Urinary bladder (tissue), 4 donors: ENCODE results near the gene DPP3. TPM values are rescaled to one million over a fixed set of nuclear protein-coding genes. Genes with fewer than 3 reads are reported as not detected.
"Not testable (repeated sequence)": the region's sequence is repeated elsewhere in the genome, so short reads cannot be mapped to it uniquely, and the experiment has no call there.

Experiments used
- DNase-seq: peaks from one replicate; pipeline ENCODE4 v3.0.0-alpha.2; 2015; ENCODE audit errors: extremely low spot score
- H3K27ac ChIP-seq: one replicate; pipeline ENCODE4 v1.5.1; 2013; ENCODE audit warnings: low read depth, mild to moderate bottlenecking, moderate library complexity
- H3K36me3 ChIP-seq: one replicate; pipeline ENCODE4 v1.6.1; 2013; ENCODE audit warnings: mild to moderate bottlenecking, moderate library complexity; ENCODE audit not compliant: insufficient read depth
- H3K4me1 ChIP-seq: one replicate; pipeline ENCODE4 v1.6.1; 2013; ENCODE audit warnings: mild to moderate bottlenecking, moderate library complexity; ENCODE audit not compliant: insufficient read depth
- H3K4me3 ChIP-seq: one replicate; pipeline ENCODE4 v1.5.1; 2013; ENCODE audit warnings: low read depth, low read length
- WGBS: extraction: QIAGEN DNeasy Blood & Tissue Kit; methylation state at CpG from one replicate; pipeline ENCODE4 v1.1.7; 2013; 5-methylcytosine and 5-hydroxymethylcytosine counted together
- polyA plus RNA-seq: library from polyadenylated mRNA; stranded (reverse); fragments of 200-250 nt; gene quantifications from one replicate; pipeline ENCODE4 v1.2.3, GENCODE V29; 2013
- total RNA-seq: library from RNA; depleted of rRNA; stranded (reverse); fragments of >200 nt; gene quantifications from one replicate; pipeline ENCODE4 v1.2.3, GENCODE V29; 2014
- donor health status: healthy with polysubstance abuse.
- donor health status: healthy.

Gene DPP3
- total and polyA plus RNA-seq, 2 donors = 16.9 to 26.8 TPM

DNA sequence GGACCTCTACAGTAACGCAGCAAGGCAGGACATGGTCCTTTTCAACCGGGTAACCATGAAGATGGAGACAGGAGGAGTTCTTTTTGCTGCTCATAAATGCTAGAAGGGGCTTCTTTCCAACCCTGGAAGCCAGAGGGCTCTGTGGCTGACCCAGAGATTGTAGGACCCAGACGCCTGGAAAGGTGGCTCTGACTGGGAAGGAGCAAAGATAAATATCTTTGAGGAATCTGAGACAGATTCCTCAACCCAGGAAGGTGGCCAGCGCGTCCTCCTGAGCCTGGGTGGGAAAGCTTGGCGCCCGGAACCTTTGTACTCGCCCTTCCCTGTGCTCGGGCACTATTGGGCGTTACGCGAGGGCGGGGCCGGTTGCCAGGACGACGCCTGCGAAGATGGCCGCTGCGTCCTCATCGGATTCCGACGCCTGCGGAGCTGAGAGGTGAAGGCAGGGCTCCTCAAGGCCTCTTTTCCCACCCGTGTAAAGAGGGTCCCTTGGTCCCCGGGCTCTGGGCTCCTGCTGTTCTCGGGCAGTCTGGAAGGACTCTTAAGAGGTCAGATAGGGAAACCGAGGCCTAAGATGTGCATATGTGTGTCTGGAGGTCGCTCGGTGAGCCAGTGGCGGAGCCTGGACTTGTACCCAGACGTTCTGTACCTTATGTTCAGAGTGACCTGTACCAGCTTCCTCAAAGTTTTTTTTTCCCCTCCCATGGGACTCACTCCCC is 30.2 kb downstream of the DPP3 start, which contains the start of gene BBS1:
BBS1 (plus strand) TSS at position 365 of the 719 bp plus-strand sequence; CDS start at position 390, 25 bp downstream.
- WGBS = under 1% methylated on average over 31 of the region's 31 CpGs
- DNase-seq = peak; percentile 63
- no peaks in the 10 kb centered on the region for H3K36me3 ChIP-seq
- H3K27ac ChIP-seq = no peak within 1 kb of the TSS
- H3K4me3 ChIP-seq = peak within 1 kb of the TSS; percentile 67
- H3K4me1 ChIP-seq = no peaks in the 10 kb centered on the region

DNA sequence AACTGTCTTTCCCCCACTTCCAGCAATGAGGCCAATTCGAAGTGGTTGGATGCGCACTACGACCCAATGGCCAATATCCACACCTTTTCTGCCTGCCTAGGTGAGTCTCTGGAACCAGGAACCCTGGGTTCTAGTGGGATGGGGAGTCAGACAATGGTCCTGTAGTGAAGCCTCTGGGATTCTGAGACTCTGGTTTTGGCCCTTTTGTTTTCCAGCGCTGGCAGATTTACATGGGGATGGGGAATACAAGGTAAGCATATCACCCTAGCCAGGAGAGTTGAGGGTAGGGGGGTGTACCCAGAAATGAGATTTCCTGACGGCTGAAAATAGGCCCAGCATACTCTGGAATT is 30.7 kb downstream of the DPP3 start:
- Histone ChIP-seq H3K27ac (no peak overlapping the region), H3K36me3 (no peaks in the 10 kb centered on the region), H3K4me1 (no peaks in the 10 kb centered on the region), H3K4me3 (peak overlapping the region; percentile 67)
- no peak for DNase-seq
- WGBS = 6% methylated on average over 5 of the region's 5 CpGs

DNA sequence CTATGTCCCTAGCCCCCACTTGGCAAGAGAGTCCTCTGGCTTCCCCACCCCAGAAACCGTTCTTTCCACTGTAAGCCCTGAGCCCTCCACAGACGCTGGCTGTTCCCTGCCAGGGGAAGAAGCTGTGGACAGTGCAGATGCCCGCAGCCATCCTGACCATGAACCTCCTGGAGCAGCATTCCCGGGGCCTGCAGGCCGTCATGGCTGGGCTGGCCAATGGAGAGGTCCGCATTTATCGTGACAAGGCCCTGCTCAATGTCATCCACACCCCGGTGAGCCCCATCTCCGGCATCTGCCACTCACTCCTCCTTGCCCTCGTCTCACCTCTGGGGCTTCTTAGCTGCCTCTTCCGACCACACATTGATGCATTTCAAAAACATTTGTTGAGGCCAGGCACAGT is 43.4 kb downstream of the DPP3 start:
- Histone ChIP-seq H3K4me3 (no peak overlapping the region), H3K36me3 (peaks cover 4% of the 10 kb centered on the region), H3K27ac (no peak overlapping the region), H3K4me1 (no peaks in the 10 kb centered on the region)
- 77% methylated on average over 11 of the region's 11 CpGs for WGBS
- no peak for DNase-seq

DNA sequence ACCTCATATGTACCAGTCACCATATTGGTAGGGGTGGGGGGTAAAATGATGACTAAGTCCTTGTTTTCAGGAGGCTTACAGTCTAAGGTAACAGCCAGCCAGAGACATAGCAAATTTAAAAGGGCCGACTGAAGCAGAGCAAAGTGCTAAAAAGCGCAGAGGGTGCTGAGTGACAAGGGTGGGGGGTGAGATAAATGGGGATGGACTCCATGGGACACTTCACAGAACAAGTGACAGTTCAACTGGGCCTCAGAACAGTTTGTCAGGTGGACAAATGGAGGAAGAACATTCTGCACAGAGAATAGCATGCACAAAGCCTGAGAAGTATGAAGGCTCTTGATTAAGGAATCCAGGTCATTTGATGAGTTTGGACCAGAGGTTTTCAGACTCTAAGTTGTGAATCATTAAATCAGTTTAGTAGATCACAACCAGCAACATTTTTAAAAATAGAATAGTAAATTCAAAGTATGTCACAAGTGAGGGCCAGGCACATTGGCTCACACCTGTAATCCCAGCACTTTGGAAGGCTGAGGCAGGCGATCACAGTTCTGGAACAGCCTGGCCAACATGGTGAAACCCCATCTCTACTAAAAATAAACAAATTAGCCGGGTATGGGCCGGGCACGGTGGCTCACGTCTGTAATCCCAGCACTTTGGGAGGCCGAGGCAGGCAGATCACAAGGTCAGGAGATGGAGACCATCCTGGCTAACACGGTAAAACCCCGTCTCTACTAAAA is 44.2 kb downstream of the DPP3 start:
- no peaks in the 10 kb centered on the region for H3K4me1 ChIP-seq
- DNase-seq = no peak
- WGBS = 86% methylated on average over 10 of the region's 10 CpGs
- H3K36me3 ChIP-seq = peaks cover 7% of the 10 kb centered on the region
- no peak overlapping the region for H3K27ac ChIP-seq
- H3K4me3 ChIP-seq = no peak overlapping the region

DNA sequence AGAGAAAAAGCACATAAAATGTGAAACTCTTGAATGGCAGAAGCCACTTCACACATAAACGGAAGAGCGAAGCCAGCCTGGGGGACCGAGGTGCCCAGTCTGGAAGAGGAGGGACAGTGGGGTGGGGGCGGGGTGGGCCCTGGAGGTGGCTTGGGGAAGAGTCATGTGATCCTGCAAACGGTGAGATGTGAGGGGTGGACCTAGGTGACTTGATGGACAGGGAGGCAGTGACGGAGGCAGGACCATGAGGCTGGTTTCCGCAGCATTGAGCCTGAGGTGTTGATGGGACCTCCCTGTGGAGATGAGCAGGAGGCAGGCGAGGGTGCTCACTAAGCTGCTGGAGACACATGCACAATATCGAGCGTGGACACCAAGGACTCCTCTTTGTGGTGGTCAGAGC is 48.8 kb downstream of the DPP3 start:
- 78% methylated on average over 10 of the region's 10 CpGs for WGBS
- Histone ChIP-seq H3K36me3 (peaks cover 3% of the 10 kb centered on the region), H3K4me1 (no peaks in the 10 kb centered on the region), H3K4me3 (no peak overlapping the region), H3K27ac (no peak overlapping the region)
- DNase-seq = no peak

DNA sequence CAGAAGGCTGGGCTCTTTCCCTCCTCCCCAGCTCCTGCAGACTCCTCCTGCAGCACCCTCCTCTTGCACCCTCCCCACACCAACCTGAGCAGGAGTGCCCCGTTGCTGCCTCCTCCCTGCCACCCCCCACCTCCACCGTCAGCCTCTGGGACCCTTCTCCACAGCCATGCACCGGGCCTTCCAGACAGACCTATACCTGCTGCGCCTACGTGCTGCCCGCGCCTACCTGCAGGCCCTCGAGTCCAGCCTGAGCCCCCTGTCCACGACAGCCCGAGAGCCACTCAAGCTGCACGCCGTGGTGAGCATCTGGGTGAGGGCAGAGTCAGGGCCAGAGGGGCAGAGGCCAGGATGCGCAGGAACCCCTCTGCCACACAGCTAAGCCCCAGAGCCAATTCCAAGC is 49.4 kb downstream of the DPP3 start:
- Histone ChIP-seq H3K4me1 (no peaks in the 10 kb centered on the region), H3K4me3 (no peak overlapping the region), H3K27ac (no peak overlapping the region), H3K36me3 (peaks cover 3% of the 10 kb centered on the region)
- 85% methylated on average over 13 of the region's 13 CpGs for WGBS
- no peak for DNase-seq

DNA sequence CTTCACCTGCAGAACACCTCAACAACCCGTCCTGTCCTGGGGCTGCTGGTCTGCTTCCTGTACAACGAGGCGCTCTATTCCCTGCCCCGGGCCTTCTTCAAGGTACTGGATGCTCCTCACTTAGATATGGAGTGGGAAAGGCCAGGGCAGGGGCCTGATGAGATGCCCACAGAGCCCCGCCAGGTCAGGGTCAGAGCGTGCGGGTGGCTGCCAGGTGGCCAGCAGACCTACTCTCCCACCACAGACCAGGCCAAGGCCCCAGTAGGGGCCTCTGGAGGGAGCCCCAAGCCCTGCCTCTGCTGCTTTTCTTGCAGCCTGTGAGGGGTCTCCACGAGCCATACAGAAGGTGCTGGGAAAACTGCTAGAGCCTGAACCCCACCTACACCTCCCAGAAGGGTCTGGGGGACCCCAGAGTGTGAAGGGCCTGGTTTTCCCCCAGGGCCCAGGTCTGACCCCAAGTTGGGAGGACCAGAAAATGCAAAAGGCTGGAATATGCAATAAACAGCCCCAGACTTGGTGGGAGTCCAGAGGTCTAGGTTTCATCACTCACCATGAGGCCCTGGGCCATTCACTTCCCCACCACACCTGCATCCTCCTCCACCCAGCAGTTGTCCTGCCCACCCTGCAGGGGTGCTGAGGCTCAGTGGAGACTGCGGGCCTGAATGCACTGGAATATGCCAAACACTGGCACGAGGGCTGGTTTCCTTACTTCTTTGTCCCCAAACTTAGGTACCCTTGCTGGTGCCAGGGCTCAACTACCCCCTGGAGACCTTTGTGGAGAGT is 50.9 kb downstream of the DPP3 start:
- Histone ChIP-seq H3K4me1 (no peaks in the 10 kb centered on the region), H3K36me3 (peaks cover 3% of the 10 kb centered on the region), H3K27ac (no peak overlapping the region), H3K4me3 (no peak overlapping the region)
- 88% methylated on average over 10 of the region's 10 CpGs for WGBS
- DNase-seq = no peak

DNA sequence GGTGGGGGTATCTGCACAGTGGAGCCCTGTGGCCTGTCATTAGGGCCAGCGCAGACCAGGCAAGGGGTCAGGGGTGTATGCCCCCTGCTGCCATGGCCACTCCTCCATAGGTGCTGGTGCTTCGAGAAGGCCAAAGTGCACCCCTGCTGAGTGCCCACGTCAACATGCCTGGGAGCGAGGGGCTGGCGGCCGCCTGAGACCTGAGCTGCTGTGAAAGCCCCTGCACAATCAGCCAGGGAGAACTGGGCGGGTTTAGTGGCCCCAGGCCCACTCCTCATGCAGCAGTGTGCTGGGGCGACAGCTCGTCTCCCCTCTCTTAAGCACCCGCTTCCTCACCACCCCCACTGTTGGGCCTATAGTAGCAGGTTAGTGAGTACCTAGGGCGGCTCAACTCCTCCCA is 51.6 kb downstream of the DPP3 start:
- no peak overlapping the region for H3K27ac ChIP-seq
- 94% methylated on average over 11 of the region's 11 CpGs for WGBS
- H3K36me3 ChIP-seq = peaks cover 3% of the 10 kb centered on the region
- no peak for DNase-seq
- no peak overlapping the region for H3K4me3 ChIP-seq
- no peaks in the 10 kb centered on the region for H3K4me1 ChIP-seq

DNA sequence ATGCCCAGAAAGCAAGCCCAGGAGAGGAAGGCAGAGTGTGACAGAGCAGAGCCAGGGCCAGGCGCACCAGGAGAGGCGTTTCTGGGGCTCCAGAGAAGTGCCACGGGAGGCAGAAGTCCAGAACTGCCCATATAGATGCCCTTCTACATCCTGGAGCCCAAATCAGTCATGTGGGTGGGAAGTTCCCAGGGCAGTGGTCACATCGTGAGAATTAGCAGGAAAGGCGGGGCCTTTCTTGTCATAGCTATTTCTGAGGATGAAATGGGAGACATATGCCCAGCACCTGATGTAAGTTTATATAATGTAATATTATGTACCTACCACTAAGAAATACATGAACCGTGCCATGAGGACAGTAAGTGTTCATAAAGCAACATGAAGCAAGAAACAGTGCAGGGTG is 52.5 kb downstream of the DPP3 start:
- peaks cover 3% of the 10 kb centered on the region for H3K36me3 ChIP-seq
- no peak overlapping the region for H3K27ac ChIP-seq
- no peak for DNase-seq
- H3K4me1 ChIP-seq = no peaks in the 10 kb centered on the region
- WGBS = 82% methylated on average over 6 of the region's 6 CpGs
- no peak overlapping the region for H3K4me3 ChIP-seq

DNA sequence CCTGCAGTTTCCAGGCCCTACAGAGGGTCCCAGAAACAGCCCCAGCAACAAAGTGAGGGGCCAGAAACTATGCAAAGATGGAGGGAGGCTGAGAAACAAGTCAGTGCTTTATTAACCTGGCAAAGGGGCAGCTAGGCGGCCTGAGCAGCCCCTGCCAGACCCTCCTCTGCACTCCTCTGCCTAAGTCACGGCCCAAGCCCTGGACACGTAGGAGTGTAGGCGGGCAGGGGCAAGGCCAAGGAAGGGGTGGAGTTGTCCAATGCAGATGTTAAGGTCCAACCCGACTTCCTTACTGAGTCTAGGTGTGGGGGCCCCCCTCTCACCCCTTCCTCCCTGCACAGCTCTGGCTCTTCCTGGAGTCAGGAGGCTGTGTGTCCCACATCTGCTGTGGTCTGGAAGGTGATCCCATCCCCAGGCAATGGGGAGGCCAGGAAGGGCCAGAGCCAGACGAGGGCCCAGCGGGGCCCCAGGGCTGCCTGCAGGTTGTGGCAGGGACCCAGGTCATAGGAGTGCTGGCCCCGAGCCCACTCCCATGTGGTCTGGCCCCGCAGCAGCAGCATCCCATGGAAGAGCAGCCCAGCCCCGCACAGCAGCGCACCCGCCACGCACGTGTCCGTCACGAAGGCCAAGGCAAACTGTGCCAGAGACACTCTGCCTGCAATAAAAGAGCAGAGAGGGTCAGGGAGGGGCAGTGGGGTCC is 59.1 kb downstream of the DPP3 start:
- Histone ChIP-seq H3K36me3 (peaks cover 3% of the 10 kb centered on the region), H3K27ac (no peak overlapping the region), H3K4me3 (no peak overlapping the region), H3K4me1 (no peaks in the 10 kb centered on the region)
- DNase-seq = no peak
- 75% methylated on average over 16 of the region's 16 CpGs for WGBS

DNA sequence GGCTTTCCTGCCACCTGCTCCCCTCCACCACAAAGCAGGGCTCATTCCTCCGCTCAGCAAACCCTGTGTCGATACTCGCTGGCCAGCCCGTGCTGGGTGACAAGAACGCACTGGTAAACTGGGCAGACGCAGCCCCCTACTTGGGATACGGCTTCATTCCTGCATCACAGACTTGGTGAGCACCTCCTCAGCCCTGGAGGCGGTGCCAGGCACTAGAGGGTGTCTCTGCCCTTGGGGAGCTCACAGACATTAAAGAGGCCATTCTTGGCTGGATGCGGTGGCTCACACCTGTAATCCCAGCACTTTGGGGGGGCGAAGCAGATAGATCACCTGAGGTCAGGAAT is 59.6 kb downstream of the DPP3 start:
- Histone ChIP-seq H3K4me1 (no peaks in the 10 kb centered on the region), H3K4me3 (no peak overlapping the region), H3K36me3 (peaks cover 3% of the 10 kb centered on the region), H3K27ac (no peak overlapping the region)
- 86% methylated on average over 10 of the region's 10 CpGs for WGBS
- no peak for DNase-seq

DNA sequence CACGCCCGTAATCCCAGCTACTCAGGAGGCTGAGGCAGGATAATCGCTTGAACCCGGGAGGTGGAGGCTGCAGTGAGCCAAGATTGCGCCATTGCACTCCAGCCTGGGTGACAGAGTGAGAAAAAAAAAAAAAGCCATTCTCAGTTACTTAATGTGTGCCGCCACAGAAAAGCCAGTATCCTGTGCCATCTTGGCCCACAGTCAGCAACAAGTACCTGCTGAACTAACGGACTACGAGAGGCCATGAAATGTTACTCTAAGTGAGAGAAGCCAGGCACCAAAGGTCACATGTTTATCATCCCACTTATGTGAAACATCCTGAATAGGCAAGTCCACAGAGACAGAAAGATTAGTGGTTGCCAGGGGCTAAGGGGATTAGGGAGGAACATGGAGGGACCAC is 60.4 kb downstream of the DPP3 start:
- DNase-seq, H3K27ac ChIP-seq, H3K4me3 ChIP-seq, H3K36me3 ChIP-seq, H3K4me1 ChIP-seq: not testable (repeated sequence)
- 89% methylated on average over 8 of the region's 8 CpGs for WGBS

DNA sequence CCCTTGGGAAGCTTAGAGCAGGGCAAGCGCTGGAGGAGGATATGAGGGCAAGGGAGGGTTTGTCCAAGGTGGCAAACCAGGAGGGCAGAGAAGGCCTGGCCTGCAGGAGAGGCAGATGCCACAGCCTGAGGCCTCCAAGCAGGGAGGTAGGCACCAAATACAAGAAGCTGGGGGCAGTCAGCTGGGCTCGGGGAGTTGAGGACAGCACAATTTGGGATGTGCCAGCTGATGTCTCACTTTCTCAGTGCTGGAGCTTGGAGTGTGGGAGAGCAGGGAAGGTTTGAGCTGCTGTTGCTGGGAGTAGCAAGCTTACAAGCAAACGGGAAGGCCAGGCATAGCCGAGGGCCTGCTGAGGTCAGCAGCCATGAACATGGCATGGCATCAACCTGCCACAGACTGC is 61.7 kb downstream of the DPP3 start:
- Histone ChIP-seq H3K36me3 (peaks cover 3% of the 10 kb centered on the region), H3K27ac (no peak overlapping the region), H3K4me3 (no peak overlapping the region), H3K4me1 (no peaks in the 10 kb centered on the region)
- no peak for DNase-seq
- 80% methylated on average over 4 of the region's 4 CpGs for whole genome bisulfite sequencing
